Fibroblast of villous mesenchyme (primary cell): ENCODE data around the gene CHDH. TPM values are rescaled to one million over a fixed set of nuclear protein-coding genes. Genes with fewer than 3 reads are reported as not detected.

ENCODE experiments used
- DNase-seq: peaks from one replicate; pipeline ENCODE4 v3.0.0-alpha.2; 2010; ENCODE audit warnings: low read depth
- H3K4me3 ChIP-seq: 2 replicates; pipeline ENCODE4 v1.5.1; 2011; ENCODE audit warnings: low read depth, mild to moderate bottlenecking, low read length
- CTCF ChIP-seq: IDR thresholded peaks from 2 replicates; pipeline ENCODE4 v1.5.1; 2012; ENCODE audit warnings: low read depth, mild to moderate bottlenecking, low read length; ENCODE audit not compliant: insufficient read depth
- total RNA-seq: library from RNA; depleted of rRNA; stranded (reverse); fragments of >200 nt; gene quantifications from 2 replicates; pipeline ENCODE4 v1.2.3, GENCODE V29; 2012

Gene CHDH
- total RNA-seq, 1 donor, result under 0.01 TPM

DNA sequence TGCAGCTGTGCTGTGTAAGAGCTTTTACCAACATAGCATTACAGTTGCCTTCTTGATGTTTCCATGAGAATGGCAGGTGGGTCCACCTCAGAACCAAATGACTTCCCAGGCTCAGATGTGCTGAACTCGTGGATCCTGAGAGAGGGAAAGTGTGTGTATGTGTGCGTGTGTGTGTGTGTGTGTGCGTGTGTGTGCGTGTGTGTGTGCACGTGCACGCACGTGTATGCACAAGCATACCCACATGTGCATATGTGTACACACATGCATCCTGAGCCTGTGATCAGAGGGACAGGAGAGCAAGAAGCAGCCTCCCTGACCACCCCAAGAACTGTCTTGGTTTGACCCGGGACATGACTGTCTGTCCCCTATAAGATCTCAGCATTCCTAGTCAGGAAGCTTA, 48.1 kb downstream of the CHDH start:
- TF ChIP-seq CTCF, result no peak
- H3K4me3 ChIP-seq, result no peak overlapping the region
- no peak for DNase-seq

GRCh38 chr3:53795789-53796560, 50.2 kb downstream of the CHDH start:
- DNase-seq, result no peak
- TF ChIP-seq CTCF, result no peak
- H3K4me3 ChIP-seq, result no peak overlapping the region

- no peak for TF ChIP-seq CTCF
- no peak overlapping the region for H3K4me3 ChIP-seq
- no peak for DNase-seq
Measured at GRCh38 chr3:53795176-53795575, 51.0 kb downstream of the CHDH start.

GRCh38 chr3:53794597-53794996, 51.6 kb downstream of the CHDH start:
- no peak for TF ChIP-seq CTCF
- DNase-seq, result no peak
- no peak overlapping the region for H3K4me3 ChIP-seq

- DNase-seq, result no peak
- H3K4me3 ChIP-seq, result no peak overlapping the region
- no peak for TF ChIP-seq CTCF
Measured at GRCh38 chr3:53792866-53793265, 53.4 kb downstream of the CHDH start.

DNA sequence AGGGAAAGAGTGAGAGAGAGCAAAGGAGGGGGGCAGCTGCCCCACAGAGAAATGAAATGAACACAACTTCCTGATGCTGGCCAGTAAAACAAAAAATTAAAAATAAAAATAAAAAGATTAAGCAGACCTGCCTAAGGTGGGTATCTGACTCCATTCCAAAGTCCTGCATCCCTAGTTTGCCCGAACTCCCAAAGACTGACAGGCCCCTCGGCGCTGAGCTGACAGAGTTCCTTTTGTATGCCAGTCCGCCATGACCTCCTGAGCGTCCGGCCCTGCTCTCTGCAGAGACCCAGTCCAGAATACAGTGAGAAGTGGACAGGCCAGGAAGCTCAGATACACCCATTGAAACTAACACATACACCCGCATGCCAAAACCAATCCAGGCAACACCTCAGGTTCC, 54.9 kb downstream of the CHDH start:
- no peak for DNase-seq
- H3K4me3 ChIP-seq, result no peak overlapping the region
- no peak for TF ChIP-seq CTCF

DNA sequence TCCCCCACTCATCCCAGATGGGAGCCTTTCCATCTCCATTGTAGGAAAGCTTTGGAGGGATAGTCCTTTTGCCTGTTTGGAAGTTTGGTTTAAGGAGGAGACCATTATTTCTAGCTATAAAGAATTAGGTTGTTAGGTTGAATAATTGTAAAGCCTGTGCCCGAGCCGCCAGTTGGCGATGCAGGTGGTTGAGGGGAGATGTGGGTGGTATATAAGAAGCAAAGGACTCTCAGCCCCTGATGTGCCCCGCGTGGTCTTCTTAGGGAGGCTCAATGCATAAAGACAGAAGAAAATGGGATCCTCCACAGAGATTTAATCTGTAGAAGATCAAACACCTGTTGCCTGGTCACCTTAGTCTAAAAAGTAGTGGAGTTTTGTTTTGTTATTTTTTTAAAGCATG, 55.7 kb downstream of the CHDH start:
- no peak overlapping the region for H3K4me3 ChIP-seq
- DNase-seq, result no peak
- TF ChIP-seq CTCF, result no peak
